ENCODE measurements around the gene HIPK3. TPM values are rescaled to one million over a fixed set of nuclear protein-coding genes. Genes with fewer than 3 reads are reported as not detected.

HIPK3 gene
- total RNA-seq, 4 donors from 2014 or later, result 244 to 362 (median 344) TPM

- H3K27ac ChIP-seq (replicated peaks in 1 of 4), result no peak overlapping the region
- no peak overlapping the region for H3K4me3 ChIP-seq
- 86% methylated on average over 3 of the region's 3 CpGs for WGBS
- no peak for TF ChIP-seq POLR2AphosphoS5 (IDR thresholded peaks at IDR 0.05)
- TF ChIP-seq EP300 (IDR thresholded peaks at IDR 0.05), result no peak
- no peak for TF ChIP-seq CTCF (IDR thresholded peaks at IDR 0.05)
- no peak for TF ChIP-seq POLR2A (IDR thresholded peaks at IDR 0.05; ENCODE audit: low read depth)
- intact Hi-C loops (cut with DNase I), result no loop called here
- no peaks in the 10 kb centered on the region for H3K36me3 ChIP-seq
- no peaks in the 10 kb centered on the region for H3K27me3 ChIP-seq
- H3K9me3 ChIP-seq, result no peaks in the 10 kb centered on the region
- peaks cover 63 to 100% (median 91%) of the 10 kb centered on the region in 4 donors for H3K4me1 ChIP-seq
- DNase-seq (ENCODE audit: extremely low spot score), result no peak
Measured at GRCh38 chr11:33271059-33271458, 13.9 kb downstream of the HIPK3 start.

- H3K27ac ChIP-seq (replicated peaks in 1 of 4), result peak overlapping the region in 2 of 4 donors; percentile 4 to 42
- TF ChIP-seq POLR2AphosphoS5 (IDR thresholded peaks at IDR 0.05) (no peak), POLR2A (IDR thresholded peaks at IDR 0.05; ENCODE audit: low read depth) (no peak), CTCF (IDR thresholded peaks at IDR 0.05) (no peak), EP300 (IDR thresholded peaks at IDR 0.05) (no peak)
Measured at GRCh38 chr11:33272338-33273107, 15.3 kb downstream of the HIPK3 start.

GRCh38 chr11:33273656-33274055 lies 16.5 kb downstream of the HIPK3 start:
- no peaks in the 10 kb centered on the region for H3K9me3 ChIP-seq
- TF ChIP-seq POLR2A (IDR thresholded peaks at IDR 0.05; ENCODE audit: low read depth) (no peak), EP300 (IDR thresholded peaks at IDR 0.05) (no peak)
- DNase-seq (ENCODE audit: extremely low spot score), result no peak
- H3K4me1 ChIP-seq, result peaks cover 65 to 100% (median 91%) of the 10 kb centered on the region in 4 donors
- no peaks in the 10 kb centered on the region for H3K36me3 ChIP-seq
- intact Hi-C loops (cut with DNase I), result no loop called here
- no peak overlapping the region for H3K4me3 ChIP-seq
- no peaks in the 10 kb centered on the region for H3K27me3 ChIP-seq
- H3K27ac ChIP-seq (replicated peaks in 1 of 4), result peak overlapping the region; percentile 36 to 67 (median 50)

More at GRCh38 chr11:33272338-33273107, 15.3 kb downstream of the HIPK3 start:
- H3K36me3 ChIP-seq, result no peaks in the 10 kb centered on the region
- H3K27me3 ChIP-seq, result no peaks in the 10 kb centered on the region
- DNase-seq (ENCODE audit: extremely low spot score), result no peak
- H3K4me1 ChIP-seq, result peaks cover 63 to 100% (median 91%) of the 10 kb centered on the region in 4 donors
- WGBS, result 85% methylated on average over 13 of the region's 13 CpGs
- H3K4me3 ChIP-seq, result no peak overlapping the region
- H3K9me3 ChIP-seq, result no peaks in the 10 kb centered on the region
- intact Hi-C loops (cut with DNase I), result no loop called here

- Histone ChIP-seq H3K4me3 (no peak overlapping the region), H3K27me3 (no peaks in the 10 kb centered on the region), H3K4me1 (peaks cover 41 to 81% (median 65%) of the 10 kb centered on the region in 4 donors), H3K27ac (replicated peaks in 1 of 4) (no peak overlapping the region), H3K36me3 (no peaks in the 10 kb centered on the region), H3K9me3 (no peaks in the 10 kb centered on the region)
- intact Hi-C loops (cut with DNase I), result no loop called here
- DNase-seq (ENCODE audit: extremely low spot score), result no peak
- no peak for TF ChIP-seq POLR2A (IDR thresholded peaks at IDR 0.05; ENCODE audit: low read depth)
- no peak for TF ChIP-seq EP300 (IDR thresholded peaks at IDR 0.05)
- no peak for TF ChIP-seq POLR2AphosphoS5 (IDR thresholded peaks at IDR 0.05)
- TF ChIP-seq CTCF (IDR thresholded peaks at IDR 0.05), result no peak
Measured at GRCh38 chr11:33280411-33280810, 23.2 kb downstream of the HIPK3 start.

GRCh38 chr11:33281758-33282157 lies 24.6 kb downstream of the HIPK3 start:
- peaks cover 0 to 5% (median 2%) of the 10 kb centered on the region in 4 donors for H3K36me3 ChIP-seq
- no peaks in the 10 kb centered on the region for H3K27me3 ChIP-seq
- no peak overlapping the region for H3K27ac ChIP-seq (replicated peaks in 1 of 4)
- no peak for DNase-seq (ENCODE audit: extremely low spot score)
- H3K4me1 ChIP-seq, result peaks cover 38 to 80% (median 64%) of the 10 kb centered on the region in 4 donors
- TF ChIP-seq POLR2A (IDR thresholded peaks at IDR 0.05; ENCODE audit: low read depth), result no peak
- no peak for TF ChIP-seq POLR2AphosphoS5 (IDR thresholded peaks at IDR 0.05)
- no peak for TF ChIP-seq CTCF (IDR thresholded peaks at IDR 0.05)
- TF ChIP-seq EP300 (IDR thresholded peaks at IDR 0.05), result no peak
- H3K4me3 ChIP-seq, result no peak overlapping the region
- intact Hi-C loops (cut with DNase I), result no loop called here
- no peaks in the 10 kb centered on the region for H3K9me3 ChIP-seq

Measured in esophagus muscularis mucosa (tissue), 4 donors.